Measurements from ENCODE around the gene PREPL. TPM values are rescaled to one million over a fixed set of nuclear protein-coding genes. Genes with fewer than 3 reads are reported as not detected.

PREPL gene
- total and polyA plus RNA-seq, 10 of the 15 experiments (the other 5 are each of a cell fraction or from before 2014, with no cell fraction given), result 9.2 to 43.0 (median 20.4) TPM

DNA sequence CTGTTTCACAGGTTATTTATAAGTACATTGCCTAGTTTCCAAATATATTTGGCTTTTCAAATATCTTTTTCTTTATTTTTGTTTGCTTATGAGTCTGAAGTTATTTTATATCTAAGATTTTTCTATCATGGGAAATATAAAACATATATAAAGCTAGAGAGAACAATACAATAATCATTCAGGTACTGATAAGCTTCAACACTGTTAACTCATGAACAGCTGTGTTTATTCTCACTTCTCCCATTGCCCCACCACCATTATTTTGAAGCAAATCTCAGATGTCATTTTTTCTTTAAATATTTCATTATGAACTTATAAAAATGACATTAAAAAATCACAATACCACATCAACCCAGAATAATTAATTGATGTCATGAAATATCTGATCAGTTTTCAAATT, 10.2 kb upstream of the PREPL start:
- RAD21 ChIA-PET (ENCODE audit: unreplicated experiment), result no interaction called here
- H2AFZ ChIP-seq (ENCODE audit: control insufficient read depth, low read depth, low read length), result no peak overlapping the region
- no peaks in the 10 kb centered on the region for H3K27me3 ChIP-seq (replicated peaks in 1 of 2; ENCODE audit: control insufficient read depth in 2 of 2, insufficient read depth in 2 of 2, low read length in 1 of 2)
- no peak for DNase-seq (ENCODE audit: low read depth, low spot score)
- TF ChIP-seq, protein P1, sequence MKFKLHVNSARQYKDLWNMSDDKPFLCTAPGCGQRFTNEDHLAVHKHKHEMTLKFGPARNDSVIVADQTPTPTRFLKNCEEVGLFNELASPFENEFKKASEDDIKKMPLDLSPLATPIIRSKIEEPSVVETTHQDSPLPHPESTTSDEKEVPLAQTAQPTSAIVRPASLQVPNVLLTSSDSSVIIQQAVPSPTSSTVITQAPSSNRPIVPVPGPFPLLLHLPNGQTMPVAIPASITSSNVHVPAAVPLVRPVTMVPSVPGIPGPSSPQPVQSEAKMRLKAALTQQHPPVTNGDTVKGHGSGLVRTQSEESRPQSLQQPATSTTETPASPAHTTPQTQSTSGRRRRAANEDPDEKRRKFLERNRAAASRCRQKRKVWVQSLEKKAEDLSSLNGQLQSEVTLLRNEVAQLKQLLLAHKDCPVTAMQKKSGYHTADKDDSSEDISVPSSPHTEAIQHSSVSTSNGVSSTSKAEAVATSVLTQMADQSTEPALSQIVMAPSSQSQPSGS (IDR thresholded peaks at IDR 0.05; ENCODE audit: low read length), result no peak
- TF ChIP-seq NFXL1 (IDR thresholded peaks at IDR 0.05; ENCODE audit: borderline replicate concordance) (no peak), GABPA (IDR thresholded peaks at IDR 0.05; ENCODE audit: low read depth) (no peak), PAX8 (IDR thresholded peaks at IDR 0.05) (no peak), CHD2 (IDR thresholded peaks at IDR 0.05; ENCODE audit: borderline replicate concordance, low read depth, low read length) (no peak), SIN3A (IDR thresholded peaks at IDR 0.05; ENCODE audit: low read depth, low read length) (no peak), ZNF217 (IDR thresholded peaks at IDR 0.05) (no peak)
- TF ChIP-seq, protein P2, sequence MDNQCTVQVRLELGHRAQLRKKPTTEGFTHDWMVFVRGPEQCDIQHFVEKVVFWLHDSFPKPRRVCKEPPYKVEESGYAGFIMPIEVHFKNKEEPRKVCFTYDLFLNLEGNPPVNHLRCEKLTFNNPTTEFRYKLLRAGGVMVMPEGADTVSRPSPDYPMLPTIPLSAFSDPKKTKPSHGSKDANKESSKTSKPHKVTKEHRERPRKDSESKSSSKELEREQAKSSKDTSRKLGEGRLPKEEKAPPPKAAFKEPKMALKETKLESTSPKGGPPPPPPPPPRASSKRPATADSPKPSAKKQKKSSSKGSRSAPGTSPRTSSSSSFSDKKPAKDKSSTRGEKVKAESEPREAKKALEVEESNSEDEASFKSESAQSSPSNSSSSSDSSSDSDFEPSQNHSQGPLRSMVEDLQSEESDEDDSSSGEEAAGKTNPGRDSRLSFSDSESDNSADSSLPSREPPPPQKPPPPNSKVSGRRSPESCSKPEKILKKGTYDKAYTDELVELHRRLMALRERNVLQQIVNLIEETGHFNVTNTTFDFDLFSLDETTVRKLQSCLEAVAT (IDR thresholded peaks at IDR 0.05), result no peak
- SMC1A ChIA-PET (ENCODE audit: uncharacterized antibody, unreplicated experiment), result interaction anchor here (1.3 to 2.2 kb wide), 3 partner anchors 10 to 34 kb away, joined by 5 to 12 read pairs (median 6); partner anchors contain the start of genes CAMKMT and PREPL
- CTCF ChIA-PET, result interaction anchor here (0.7 to 1.3 kb wide), 4 partner anchors 10 to 21 kb away, joined by 3 to 5 read pairs (median 4); partner anchors contain the start of gene CAMKMT
- no TSS peak for BruUV-seq (replicated peaks)
- POLR2A ChIA-PET, result no interaction called here
- H3K27ac ChIP-seq (ENCODE audit: control insufficient read depth, insufficient read depth), result no peak overlapping the region
- no peak overlapping the region for H3K4me2 ChIP-seq (ENCODE audit: control insufficient read depth, insufficient read depth)
- H3K9ac ChIP-seq (ENCODE audit: control insufficient read depth, insufficient read depth, low read length), result no peak overlapping the region
- no peaks in the 10 kb centered on the region for H3K36me3 ChIP-seq (ENCODE audit: control insufficient read depth in 2 of 2, insufficient read depth in 2 of 2, low read length in 1 of 2)
- H3K79me2 ChIP-seq (ENCODE audit: control insufficient read depth, insufficient read depth, low read length), result no peaks in the 10 kb centered on the region
- intact Hi-C loops (cut with micrococcal nuclease; ENCODE audit: unreplicated experiment) (no loop called here), in situ Hi-C loops (cut with MboI) (no loop called here)
- FAIRE-seq, result no peak
- no peaks in the 10 kb centered on the region for H3K9me3 ChIP-seq (replicated peaks; ENCODE audit: control insufficient read depth, insufficient read depth, low read length)
- ATAC-seq, result no peak
- H3K4me3 ChIP-seq, result no peak overlapping the region
- no peaks in the 10 kb centered on the region for H3K4me1 ChIP-seq (ENCODE audit: control insufficient read depth, insufficient read depth, low read length)
- no peaks in the 10 kb centered on the region for H4K20me1 ChIP-seq (ENCODE audit: control insufficient read depth, insufficient read depth)
